C4-2B (cell line): Measurements from ENCODE around the gene HMG20B.

Source experiments
- ZFX ChIP-seq: fragments of 450-650 bp; IDR thresholded peaks from 2 replicates; pipeline ENCODE4 v1.6.1; 2017
- TF ChIP-seq, protein P1 (sequence below): fragments of 450-650 bp; conservative IDR thresholded peaks from 2 replicates; pipeline ENCODE4 v1.5.1; 2017; ENCODE audit warnings: mild to moderate bottlenecking

DNA sequence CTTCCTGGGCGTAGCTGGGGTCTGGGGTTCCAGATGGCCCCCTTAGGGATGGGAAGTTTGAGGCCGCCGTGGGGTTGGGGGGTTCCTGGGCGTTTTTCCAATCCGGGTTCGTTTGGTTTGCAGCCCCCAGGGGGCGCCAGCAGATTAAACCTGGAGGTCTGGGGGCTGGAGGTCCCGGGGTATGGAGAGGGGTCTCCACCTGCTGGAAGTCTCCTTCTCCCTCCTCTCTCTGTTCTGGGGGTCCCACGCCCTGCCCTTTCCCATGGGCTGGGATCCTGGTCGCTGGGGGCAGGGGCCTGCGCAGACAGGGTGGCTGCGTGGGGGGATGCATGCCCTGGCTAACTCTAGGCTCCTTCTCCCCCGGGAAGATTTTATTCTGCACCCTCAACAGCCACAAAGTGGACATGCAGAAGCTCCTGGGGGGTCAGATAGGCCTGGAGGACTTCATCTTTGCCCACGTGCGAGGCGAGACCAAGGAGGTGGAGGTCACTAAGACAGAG, 13.4 kb downstream of the HMG20B start:
- TF ChIP-seq, protein P1, sequence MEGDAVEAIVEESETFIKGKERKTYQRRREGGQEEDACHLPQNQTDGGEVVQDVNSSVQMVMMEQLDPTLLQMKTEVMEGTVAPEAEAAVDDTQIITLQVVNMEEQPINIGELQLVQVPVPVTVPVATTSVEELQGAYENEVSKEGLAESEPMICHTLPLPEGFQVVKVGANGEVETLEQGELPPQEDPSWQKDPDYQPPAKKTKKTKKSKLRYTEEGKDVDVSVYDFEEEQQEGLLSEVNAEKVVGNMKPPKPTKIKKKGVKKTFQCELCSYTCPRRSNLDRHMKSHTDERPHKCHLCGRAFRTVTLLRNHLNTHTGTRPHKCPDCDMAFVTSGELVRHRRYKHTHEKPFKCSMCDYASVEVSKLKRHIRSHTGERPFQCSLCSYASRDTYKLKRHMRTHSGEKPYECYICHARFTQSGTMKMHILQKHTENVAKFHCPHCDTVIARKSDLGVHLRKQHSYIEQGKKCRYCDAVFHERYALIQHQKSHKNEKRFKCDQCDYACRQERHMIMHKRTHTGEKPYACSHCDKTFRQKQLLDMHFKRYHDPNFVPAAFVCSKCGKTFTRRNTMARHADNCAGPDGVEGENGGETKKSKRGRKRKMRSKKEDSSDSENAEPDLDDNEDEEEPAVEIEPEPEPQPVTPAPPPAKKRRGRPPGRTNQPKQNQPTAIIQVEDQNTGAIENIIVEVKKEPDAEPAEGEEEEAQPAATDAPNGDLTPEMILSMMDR, result no peak; the same call in 1 of the 2 replicates
- no peak for TF ChIP-seq ZFX
